BE2C (cell line): Measurements from ENCODE around the gene STAT5A.

ENCODE experiments used
- DNase-seq: peaks from one replicate; pipeline ENCODE4 v3.0.0-alpha.2; 2020
- H3K27me3 ChIP-seq: fragments of 250-450 bp; sonication (Bioruptor Pico); 2 replicates; pipeline ENCODE4 v1.5.1; 2020; ENCODE audit warnings: mild to moderate bottlenecking
- H3K36me3 ChIP-seq: fragments of 250-450 bp; sonication (Bioruptor Pico); 2 replicates; pipeline ENCODE4 v1.5.1; 2020; ENCODE audit warnings: mild to moderate bottlenecking
- H3K4me1 ChIP-seq: fragments of 250-450 bp; sonication (Bioruptor Pico); 2 replicates; pipeline ENCODE4 v1.5.1; 2020
- H3K4me3 ChIP-seq: 2 replicates; pipeline ENCODE4 v1.5.1; 2011; ENCODE audit warnings: low read depth, low read length
- H3K9me3 ChIP-seq: fragments of 250-450 bp; sonication (Bioruptor Pico); 2 replicates; pipeline ENCODE4 v1.5.1; 2020
- TF ChIP-seq, protein P1 (sequence below): IDR thresholded peaks from 2 replicates; pipeline ENCODE4 v1.5.1; 2012; ENCODE audit warnings: mild to moderate bottlenecking, low read depth, low read length

Gene STAT5A

DNA sequence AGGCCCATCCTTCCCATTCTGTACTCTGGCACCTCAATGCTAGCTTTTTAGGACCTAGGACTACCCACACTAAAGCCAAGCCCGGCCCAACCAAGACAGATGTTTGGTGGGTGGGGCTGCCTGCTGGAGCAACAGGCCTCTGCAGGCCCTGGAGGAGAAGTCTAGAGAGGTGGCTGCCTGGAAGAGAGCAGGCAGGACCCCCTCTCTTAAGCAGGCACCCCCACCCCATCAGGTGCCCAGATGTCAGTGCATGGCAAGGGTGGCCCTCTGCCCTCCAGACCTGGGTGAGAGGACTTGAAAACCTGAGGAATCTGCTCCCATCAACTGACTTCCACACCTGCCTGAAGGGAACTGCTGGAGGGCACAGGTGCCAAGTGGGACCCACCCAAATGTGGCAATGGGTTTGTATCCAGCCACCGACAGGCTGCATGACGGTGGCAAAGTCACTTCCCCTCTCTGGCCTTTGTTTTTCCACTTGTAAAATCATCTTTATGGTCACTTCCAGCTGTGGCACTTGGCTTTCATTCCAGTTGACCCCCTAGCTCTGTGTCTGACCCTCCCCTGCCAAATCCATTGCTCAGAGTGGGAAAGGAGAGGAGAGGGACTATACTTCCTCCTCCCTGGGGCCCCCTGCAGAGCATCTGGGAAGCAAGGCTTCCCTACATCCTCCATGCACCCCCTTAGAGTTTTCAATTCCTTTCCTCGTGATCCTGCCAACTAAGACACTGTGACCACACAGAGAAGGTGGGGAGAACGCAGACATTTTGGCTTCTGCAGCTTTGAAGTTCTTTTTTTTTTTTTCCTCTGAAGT is 1.7 kb upstream of the STAT5A start:
- H3K4me3 ChIP-seq = no peak overlapping the region
- H3K4me1 ChIP-seq = no peaks in the 10 kb centered on the region
- DNase-seq = no peak

DNA sequence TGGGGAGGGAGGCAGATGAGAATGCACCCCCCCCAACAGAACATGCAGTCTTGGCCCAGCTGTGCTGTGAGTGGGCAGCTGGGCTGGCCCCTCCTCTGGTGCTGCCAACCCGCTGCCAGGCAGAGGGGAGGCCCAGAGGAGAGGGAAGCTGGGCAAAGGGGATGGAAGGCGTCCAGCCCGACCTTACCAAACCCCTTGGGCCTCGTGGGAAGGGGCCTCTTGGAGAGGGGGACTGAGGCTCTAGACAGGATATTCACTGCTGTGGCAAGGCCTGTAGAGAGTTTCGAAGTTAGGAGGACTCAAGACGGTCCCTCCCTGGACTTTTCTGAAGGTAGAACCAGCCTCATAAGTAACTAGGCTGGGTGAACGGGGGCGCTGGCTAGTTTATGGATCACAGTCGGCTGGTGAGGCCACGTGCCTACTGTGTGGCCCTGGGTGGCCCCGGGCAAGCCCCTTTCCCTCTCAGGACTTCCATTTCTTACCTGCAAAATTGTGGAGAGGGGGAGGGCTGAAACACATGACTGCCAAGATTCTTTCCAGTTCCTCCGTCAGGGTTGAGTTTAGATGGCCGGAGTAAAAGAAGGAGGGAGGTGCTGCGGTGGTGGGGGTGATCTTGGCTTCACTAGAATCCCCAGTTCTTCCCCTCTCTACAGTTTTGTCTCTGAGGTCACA is 857 bp upstream of the STAT5A start:
- no peaks in the 10 kb centered on the region for H3K36me3 ChIP-seq
- peaks cover 2% of the 10 kb centered on the region; the same call in 1 of the 2 replicates for H3K4me1 ChIP-seq
- H3K9me3 ChIP-seq = no peaks in the 10 kb centered on the region
- no peak for DNase-seq
- H3K27me3 ChIP-seq = peaks cover 6% of the 10 kb centered on the region; the same call in 1 of the 2 replicates
- TF ChIP-seq, protein P1, sequence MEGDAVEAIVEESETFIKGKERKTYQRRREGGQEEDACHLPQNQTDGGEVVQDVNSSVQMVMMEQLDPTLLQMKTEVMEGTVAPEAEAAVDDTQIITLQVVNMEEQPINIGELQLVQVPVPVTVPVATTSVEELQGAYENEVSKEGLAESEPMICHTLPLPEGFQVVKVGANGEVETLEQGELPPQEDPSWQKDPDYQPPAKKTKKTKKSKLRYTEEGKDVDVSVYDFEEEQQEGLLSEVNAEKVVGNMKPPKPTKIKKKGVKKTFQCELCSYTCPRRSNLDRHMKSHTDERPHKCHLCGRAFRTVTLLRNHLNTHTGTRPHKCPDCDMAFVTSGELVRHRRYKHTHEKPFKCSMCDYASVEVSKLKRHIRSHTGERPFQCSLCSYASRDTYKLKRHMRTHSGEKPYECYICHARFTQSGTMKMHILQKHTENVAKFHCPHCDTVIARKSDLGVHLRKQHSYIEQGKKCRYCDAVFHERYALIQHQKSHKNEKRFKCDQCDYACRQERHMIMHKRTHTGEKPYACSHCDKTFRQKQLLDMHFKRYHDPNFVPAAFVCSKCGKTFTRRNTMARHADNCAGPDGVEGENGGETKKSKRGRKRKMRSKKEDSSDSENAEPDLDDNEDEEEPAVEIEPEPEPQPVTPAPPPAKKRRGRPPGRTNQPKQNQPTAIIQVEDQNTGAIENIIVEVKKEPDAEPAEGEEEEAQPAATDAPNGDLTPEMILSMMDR = no peak
- H3K4me3 ChIP-seq = peak overlapping the region; percentile 35

More for the DNA sequence above, 1.7 kb upstream of the STAT5A start:
- TF ChIP-seq, protein P1 = no peak
- Histone ChIP-seq H3K27me3 (peaks cover 6% of the 10 kb centered on the region; the same call in 1 of the 2 replicates), H3K36me3 (no peaks in the 10 kb centered on the region), H3K9me3 (no peaks in the 10 kb centered on the region)

- no peak for DNase-seq
- peak overlapping the region; percentile 35; the same call in 1 of the 2 replicates for H3K4me3 ChIP-seq
These were observed 709 bp downstream of the STAT5A start for GRCh38 chr17:42288803-42289610.

DNA sequence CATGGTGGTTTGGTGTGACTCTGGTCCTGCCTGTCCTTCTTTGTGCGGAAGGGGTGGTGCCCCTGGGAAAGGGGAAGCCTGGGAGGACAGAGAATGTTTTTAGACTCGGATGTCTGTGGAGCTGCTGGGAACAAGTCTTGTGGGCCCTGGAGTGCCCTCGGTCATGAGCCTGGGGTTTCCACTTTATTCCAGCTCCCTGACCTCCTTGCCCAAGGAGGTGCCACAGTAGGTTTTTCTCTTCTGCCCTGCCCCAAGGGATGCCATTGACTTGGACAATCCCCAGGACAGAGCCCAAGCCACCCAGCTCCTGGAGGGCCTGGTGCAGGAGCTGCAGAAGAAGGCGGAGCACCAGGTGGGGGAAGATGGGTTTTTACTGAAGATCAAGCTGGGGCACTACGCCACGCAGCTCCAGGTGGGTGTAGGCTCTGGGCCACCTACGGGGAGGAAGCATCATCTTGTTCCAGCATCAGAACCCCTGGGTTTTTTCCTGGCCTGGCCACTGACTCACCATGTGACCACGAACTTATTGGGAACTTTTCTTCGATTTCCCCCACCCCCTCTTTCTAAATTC is 1.4 kb downstream of the STAT5A start:
- peaks cover 2% of the 10 kb centered on the region; the same call in 1 of the 2 replicates for H3K4me1 ChIP-seq
- H3K4me3 ChIP-seq = no peak overlapping the region
- TF ChIP-seq, protein P1 = no peak

More at GRCh38 chr17:42288803-42289610, 709 bp downstream of the STAT5A start:
- H3K9me3 ChIP-seq = no peaks in the 10 kb centered on the region
- peaks cover 6% of the 10 kb centered on the region; the same call in 1 of the 2 replicates for H3K27me3 ChIP-seq
- no peaks in the 10 kb centered on the region for H3K36me3 ChIP-seq
- TF ChIP-seq, protein P1 = no peak
- peaks cover 2% of the 10 kb centered on the region; the same call in 1 of the 2 replicates for H3K4me1 ChIP-seq

DNA sequence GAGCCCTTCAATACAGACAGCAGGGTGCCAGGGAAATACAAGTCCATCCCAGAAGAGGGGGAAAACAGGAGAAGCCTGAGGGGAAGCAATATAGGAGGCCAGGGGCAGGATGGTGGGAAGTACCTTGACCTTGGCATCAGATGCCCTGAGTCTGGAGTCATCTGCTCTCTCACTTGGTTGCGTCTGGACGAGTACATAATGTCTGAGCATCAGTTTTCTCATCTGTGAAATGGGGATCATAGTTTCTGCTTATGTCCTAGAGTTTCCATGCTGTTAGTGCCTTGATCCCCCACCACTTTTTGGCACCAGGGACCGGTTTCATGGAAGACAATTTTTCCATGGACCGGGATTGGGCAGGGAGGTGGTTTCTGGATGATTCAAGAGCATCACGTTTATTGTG is 2.3 kb downstream of the STAT5A start:
- TF ChIP-seq, protein P1 = no peak
- H3K4me1 ChIP-seq = peaks cover 2% of the 10 kb centered on the region; the same call in 1 of the 2 replicates
- H3K4me3 ChIP-seq = no peak overlapping the region
- no peaks in the 10 kb centered on the region for H3K36me3 ChIP-seq
- H3K9me3 ChIP-seq = no peaks in the 10 kb centered on the region
- peak; percentile 1 for DNase-seq
- H3K27me3 ChIP-seq = peaks cover 6% of the 10 kb centered on the region; the same call in 1 of the 2 replicates

More for the DNA sequence above, 1.4 kb downstream of the STAT5A start:
- H3K27me3 ChIP-seq = peaks cover 6% of the 10 kb centered on the region; the same call in 1 of the 2 replicates
- no peaks in the 10 kb centered on the region for H3K9me3 ChIP-seq
- peak; percentile 2 for DNase-seq
- H3K36me3 ChIP-seq = no peaks in the 10 kb centered on the region
